Ishikawa (cell line): Measurements from ENCODE around the gene ADAMTS12.

ENCODE experiments used
- CEBPB ChIP-seq: IDR thresholded peaks from 2 replicates; pipeline ENCODE4 v1.6.1; 2012
- EGR1 ChIP-seq: IDR thresholded peaks from 2 replicates; pipeline ENCODE4 v1.6.1; 2012
- EP300 ChIP-seq: IDR thresholded peaks from 2 replicates; pipeline ENCODE4 v1.6.1; 2012; ENCODE audit warnings: borderline replicate concordance
- FOXM1 ChIP-seq: IDR thresholded peaks from 2 replicates; pipeline ENCODE4 v1.6.1; 2012; ENCODE audit warnings: low read depth, borderline replicate concordance
- NFIC ChIP-seq: IDR thresholded peaks from 2 replicates; pipeline ENCODE4 v1.6.1; 2012
- RAD21 ChIP-seq: IDR thresholded peaks from 2 replicates; pipeline ENCODE4 v1.6.1; 2012; ENCODE audit warnings: low read depth
- TCF12 ChIP-seq: IDR thresholded peaks from 2 replicates; pipeline ENCODE4 v1.6.1; 2012; ENCODE audit warnings: low read depth
- TEAD4 ChIP-seq: IDR thresholded peaks from 2 replicates; pipeline ENCODE4 v1.6.1; 2012
- YY1 ChIP-seq: IDR thresholded peaks from 2 replicates; pipeline ENCODE4 v1.6.1; 2012; ENCODE audit warnings: low read depth
- ZBTB7A ChIP-seq: IDR thresholded peaks from 2 replicates; pipeline ENCODE4 v1.6.1; 2012; ENCODE audit warnings: low read depth
- TF ChIP-seq, protein P1 (sequence below): IDR thresholded peaks from 2 replicates; pipeline ENCODE4 v1.6.1; 2012; ENCODE audit warnings: low read depth, mild to moderate bottlenecking
- TF ChIP-seq, protein P2 (sequence below): IDR thresholded peaks from 2 replicates; pipeline ENCODE4 v1.6.1; 2012
- TF ChIP-seq, protein P3 (sequence below): IDR thresholded peaks from 2 replicates; pipeline ENCODE4 v1.6.1; 2012

ADAMTS12 gene

DNA sequence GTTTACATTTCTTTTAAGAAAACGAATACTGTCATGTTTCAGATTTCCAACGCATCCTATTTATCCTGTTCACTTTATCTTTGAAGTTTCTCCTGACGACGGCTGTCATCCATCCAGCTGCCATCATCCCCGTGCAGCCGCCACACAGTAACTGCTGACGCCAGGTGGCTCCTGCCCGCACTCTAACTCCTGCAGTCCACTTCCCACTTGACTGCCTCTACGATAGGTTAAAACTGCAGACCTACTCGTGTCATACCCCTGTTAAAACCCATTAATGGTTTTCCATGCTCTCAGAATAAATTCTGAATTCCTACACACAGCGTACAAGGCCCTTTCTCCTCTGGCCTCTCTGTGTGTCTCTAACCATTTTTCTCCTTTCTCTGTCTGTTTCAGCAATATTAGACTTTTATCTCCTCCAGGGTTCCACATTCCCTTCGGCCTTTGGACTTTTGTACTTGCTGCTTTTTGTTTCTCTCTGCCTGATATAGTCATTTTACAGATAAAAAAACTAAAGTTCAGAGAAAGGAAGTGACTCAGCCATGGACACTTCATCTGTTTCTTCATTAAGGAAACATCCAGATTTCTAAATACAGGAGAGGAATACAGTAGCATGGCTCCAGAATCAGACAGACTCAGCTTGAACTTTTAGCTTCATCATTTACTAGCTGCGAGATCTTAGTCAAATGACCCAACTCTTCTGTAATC, 84.9 kb downstream of the ADAMTS12 start:
- TF ChIP-seq, protein P1, sequence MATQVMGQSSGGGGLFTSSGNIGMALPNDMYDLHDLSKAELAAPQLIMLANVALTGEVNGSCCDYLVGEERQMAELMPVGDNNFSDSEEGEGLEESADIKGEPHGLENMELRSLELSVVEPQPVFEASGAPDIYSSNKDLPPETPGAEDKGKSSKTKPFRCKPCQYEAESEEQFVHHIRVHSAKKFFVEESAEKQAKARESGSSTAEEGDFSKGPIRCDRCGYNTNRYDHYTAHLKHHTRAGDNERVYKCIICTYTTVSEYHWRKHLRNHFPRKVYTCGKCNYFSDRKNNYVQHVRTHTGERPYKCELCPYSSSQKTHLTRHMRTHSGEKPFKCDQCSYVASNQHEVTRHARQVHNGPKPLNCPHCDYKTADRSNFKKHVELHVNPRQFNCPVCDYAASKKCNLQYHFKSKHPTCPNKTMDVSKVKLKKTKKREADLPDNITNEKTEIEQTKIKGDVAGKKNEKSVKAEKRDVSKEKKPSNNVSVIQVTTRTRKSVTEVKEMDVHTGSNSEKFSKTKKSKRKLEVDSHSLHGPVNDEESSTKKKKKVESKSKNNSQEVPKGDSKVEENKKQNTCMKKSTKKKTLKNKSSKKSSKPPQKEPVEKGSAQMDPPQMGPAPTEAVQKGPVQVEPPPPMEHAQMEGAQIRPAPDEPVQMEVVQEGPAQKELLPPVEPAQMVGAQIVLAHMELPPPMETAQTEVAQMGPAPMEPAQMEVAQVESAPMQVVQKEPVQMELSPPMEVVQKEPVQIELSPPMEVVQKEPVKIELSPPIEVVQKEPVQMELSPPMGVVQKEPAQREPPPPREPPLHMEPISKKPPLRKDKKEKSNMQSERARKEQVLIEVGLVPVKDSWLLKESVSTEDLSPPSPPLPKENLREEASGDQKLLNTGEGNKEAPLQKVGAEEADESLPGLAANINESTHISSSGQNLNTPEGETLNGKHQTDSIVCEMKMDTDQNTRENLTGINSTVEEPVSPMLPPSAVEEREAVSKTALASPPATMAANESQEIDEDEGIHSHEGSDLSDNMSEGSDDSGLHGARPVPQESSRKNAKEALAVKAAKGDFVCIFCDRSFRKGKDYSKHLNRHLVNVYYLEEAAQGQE, result no peak

DNA sequence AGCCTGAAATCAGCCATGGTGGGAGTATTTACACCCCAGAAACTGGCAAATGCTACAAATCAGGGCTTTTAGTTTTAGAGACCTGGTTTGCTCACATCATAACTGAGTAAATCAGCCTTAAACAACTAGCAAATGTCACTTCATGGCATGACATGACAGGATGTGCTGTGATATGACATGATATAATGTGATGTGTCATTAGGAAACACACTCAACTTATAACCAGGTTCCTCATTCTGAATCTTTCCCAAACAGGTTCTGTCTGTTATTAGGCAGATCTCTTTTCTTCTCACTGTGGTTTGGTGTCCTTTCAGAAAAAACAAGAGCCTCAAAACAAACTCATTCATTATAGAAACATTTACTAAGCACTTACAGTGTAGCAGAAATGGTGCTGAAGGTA, 90.5 kb downstream of the ADAMTS12 start:
- TF ChIP-seq EGR1 (no peak), CEBPB (no peak), NFIC (no peak), YY1 (no peak), FOXM1 (no peak), EP300 (no peak), RAD21 (no peak), ZBTB7A (no peak), TEAD4 (no peak)
- TF ChIP-seq, protein P1, result no peak

DNA sequence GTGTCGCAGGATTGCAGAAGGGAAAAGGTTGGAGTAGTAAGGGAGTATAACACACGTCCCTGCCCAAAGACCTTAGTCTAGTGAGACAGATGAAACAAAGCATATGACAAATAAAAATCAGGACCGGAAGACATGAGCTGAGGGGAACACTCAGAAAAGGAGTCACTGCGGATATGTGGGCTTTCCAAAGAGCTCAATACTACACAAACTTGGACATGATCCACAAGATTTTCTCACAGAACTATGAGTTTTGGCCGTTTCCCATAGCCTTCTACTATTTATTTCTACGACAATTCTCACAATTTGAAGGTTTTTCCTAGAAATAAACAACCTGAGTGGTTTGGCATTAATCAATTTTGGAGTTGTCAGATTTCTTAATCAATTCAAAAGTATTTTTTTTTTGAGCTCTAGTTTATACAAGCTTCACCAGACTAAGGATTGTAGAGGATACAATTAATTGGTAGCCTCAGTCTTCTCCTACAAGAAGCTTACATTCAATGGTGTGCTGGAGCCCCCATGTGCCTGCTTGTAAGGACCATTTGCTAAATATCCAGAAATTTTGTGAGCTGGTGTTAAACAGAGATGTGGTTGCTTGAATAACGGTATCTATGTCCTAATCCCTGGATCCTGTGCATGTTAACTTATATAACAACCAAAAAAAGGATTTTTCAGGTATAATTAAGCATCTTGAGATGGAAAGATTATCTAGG, 91.4 kb downstream of the ADAMTS12 start:
- TF ChIP-seq, protein P2, sequence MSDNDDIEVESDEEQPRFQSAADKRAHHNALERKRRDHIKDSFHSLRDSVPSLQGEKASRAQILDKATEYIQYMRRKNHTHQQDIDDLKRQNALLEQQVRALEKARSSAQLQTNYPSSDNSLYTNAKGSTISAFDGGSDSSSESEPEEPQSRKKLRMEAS, result no peak
- TF ChIP-seq RAD21, result 0 out of 2 replicates have a peak, but pooled peaks have one; percentile 23
- TF ChIP-seq, protein P3, sequence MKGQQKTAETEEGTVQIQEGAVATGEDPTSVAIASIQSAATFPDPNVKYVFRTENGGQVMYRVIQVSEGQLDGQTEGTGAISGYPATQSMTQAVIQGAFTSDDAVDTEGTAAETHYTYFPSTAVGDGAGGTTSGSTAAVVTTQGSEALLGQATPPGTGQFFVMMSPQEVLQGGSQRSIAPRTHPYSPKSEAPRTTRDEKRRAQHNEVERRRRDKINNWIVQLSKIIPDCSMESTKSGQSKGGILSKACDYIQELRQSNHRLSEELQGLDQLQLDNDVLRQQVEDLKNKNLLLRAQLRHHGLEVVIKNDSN, result no peak
- TF ChIP-seq FOXM1, result no peak
- TF ChIP-seq CEBPB, result no peak
- no peak for TF ChIP-seq YY1
- TF ChIP-seq TCF12, result no peak
- TF ChIP-seq, protein P1, result no peak

DNA sequence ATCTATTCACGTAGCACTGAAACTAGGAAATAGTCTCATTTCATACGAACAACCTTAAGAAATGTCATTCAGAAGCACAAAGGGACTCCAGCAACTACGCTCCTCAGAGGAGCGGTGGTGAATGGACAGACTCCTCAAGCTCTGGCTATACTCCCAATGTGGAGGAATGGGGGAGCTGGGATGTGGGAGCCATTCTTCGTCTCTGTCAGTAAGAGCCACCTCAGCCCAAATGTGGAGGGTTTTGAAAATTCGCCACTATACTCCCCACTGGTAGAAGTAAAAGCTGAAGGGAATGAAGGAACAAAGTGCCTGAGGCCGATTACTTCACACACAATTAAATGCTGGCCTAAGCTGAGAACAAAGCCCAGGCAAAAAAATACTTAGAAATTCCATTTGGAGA, 96.3 kb downstream of the ADAMTS12 start:
- TF ChIP-seq, protein P3, result no peak
- TF ChIP-seq EP300, result no peak

DNA sequence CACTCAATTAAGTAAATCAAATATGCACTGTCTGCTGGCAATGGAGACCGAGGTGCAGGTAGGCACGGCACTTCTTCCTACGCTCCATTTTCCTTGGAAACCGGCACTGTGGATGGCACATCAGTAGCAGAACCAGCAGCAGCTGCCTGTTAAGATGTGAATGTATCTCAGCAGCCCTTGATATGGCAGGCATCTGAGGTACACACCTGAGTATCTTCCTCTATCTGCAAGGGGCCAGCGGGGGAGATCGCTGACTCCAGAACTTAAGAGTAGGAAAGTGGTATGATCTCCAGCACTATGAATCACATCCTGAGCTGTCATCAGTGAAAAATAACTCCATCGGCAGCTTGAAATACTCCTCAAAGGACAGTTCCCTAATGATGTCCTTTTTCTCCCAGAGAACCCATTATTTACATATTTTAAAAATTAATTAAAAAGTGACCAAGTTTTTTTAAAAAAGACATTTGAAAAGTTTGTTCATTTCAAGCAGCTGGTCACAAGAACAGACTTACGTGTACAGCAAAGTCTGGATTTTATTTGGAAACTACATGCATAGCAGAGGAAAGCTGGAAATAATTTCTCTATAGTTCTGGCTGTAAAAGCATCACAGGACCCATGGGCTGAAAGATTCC, 97.1 kb downstream of the ADAMTS12 start:
- TF ChIP-seq EGR1, result no peak
- TF ChIP-seq RAD21, result no peak
- no peak for TF ChIP-seq TCF12
- TF ChIP-seq, protein P3, result no peak
- no peak for TF ChIP-seq NFIC
- TF ChIP-seq ZBTB7A, result no peak
- TF ChIP-seq, protein P1, result no peak
- no peak for TF ChIP-seq CEBPB
